HS-27A (cell line): ENCODE results near the gene KRT82.
A peak's percentile ranks its signal among the peaks of the same experiment; 100 is the strongest.

Source experiments
- DNase-seq: peaks from one replicate; pipeline ENCODE4 v3.0.0-alpha.2; 2012; ENCODE audit warnings: low read depth, missing footprints

KRT82 gene

GRCh38 chr12:52435659-52435999 lies 29.5 kb upstream of the KRT82 start:
- no peak for DNase-seq

GRCh38 chr12:52434760-52435530 lies 28.8 kb upstream of the KRT82 start:
- DNase-seq = no peak

GRCh38 chr12:52434081-52434733 lies 28.1 kb upstream of the KRT82 start, which contains the start of gene KRT75:
Gene KRT75, minus strand, starts transcription at chr12:52434371. Its CDS starts 67 bp downstream, at chr12:52434304.
- no peak for DNase-seq

GRCh38 chr12:52433501-52434080 lies 27.5 kb upstream of the KRT82 start:
- DNase-seq = no peak

- no peak for DNase-seq
Observed at GRCh38 chr12:52432559-52433207, 26.5 kb upstream of the KRT82 start.

- no peak for DNase-seq
Observed at GRCh38 chr12:52428121-52428520, 22.0 kb upstream of the KRT82 start.

GRCh38 chr12:52427083-52427482 lies 20.9 kb upstream of the KRT82 start:
- DNase-seq = no peak

GRCh38 chr12:52426034-52426433 lies 19.9 kb upstream of the KRT82 start:
- DNase-seq = no peak

GRCh38 chr12:52425466-52425865 lies 19.3 kb upstream of the KRT82 start:
- DNase-seq = no peak

- DNase-seq = no peak
Observed at GRCh38 chr12:52423661-52424500, 17.7 kb upstream of the KRT82 start.

- no peak for DNase-seq
Observed at GRCh38 chr12:52423035-52423434, 16.9 kb upstream of the KRT82 start.

GRCh38 chr12:52419656-52420055 lies 13.5 kb upstream of the KRT82 start:
- DNase-seq = no peak

GRCh38 chr12:52418576-52419110 lies 12.5 kb upstream of the KRT82 start:
- DNase-seq = no peak

- no peak for DNase-seq
Observed at GRCh38 chr12:52417740-52418139, 11.6 kb upstream of the KRT82 start.

- no peak for DNase-seq
Observed at GRCh38 chr12:52416795-52417194, 10.7 kb upstream of the KRT82 start.

GRCh38 chr12:52415870-52416750 lies 10.0 kb upstream of the KRT82 start:
- peak; percentile 19 for DNase-seq

GRCh38 chr12:52414936-52415335 lies 8.8 kb upstream of the KRT82 start:
- DNase-seq = no peak

GRCh38 chr12:52413782-52414345 lies 7.7 kb upstream of the KRT82 start:
- DNase-seq = no peak

- DNase-seq = no peak
Observed at GRCh38 chr12:52413202-52413601, 7.1 kb upstream of the KRT82 start.

- DNase-seq = no peak
Observed at GRCh38 chr12:52411815-52412214, 5.7 kb upstream of the KRT82 start.
